Erythroblast (primary cell): ENCODE results near the gene P2RY12.

Source experiments
- GATA1 ChIP-seq: IDR thresholded peaks from 2 replicates; pipeline ENCODE4 v1.6.1; 2011; ENCODE audit warnings: low read depth, mild to moderate bottlenecking, control low read depth, low read length, moderate library complexity
- POLR2A ChIP-seq: IDR thresholded peaks from 2 replicates; pipeline ENCODE4 v1.6.1; 2011; ENCODE audit warnings: mild to moderate bottlenecking, low read length

- TF ChIP-seq POLR2A (no peak), GATA1 (no peak)
Measured at GRCh38 chr3:151394611-151395010, 10.1 kb upstream of the P2RY12 start.
